ENCODE measurements around the gene HINT2.
A peak's percentile ranks its signal among the peaks of the same experiment; 100 is the strongest.

HINT2 gene

GRCh38 chr9:35814841-35815543, at the start of gene HINT2:
TSS of gene HINT2 (minus strand) at chr9:35815042. CDS start at chr9:35814979, 63 bp downstream.
- DNase-seq = peak; percentile 96

GRCh38 chr9:35863583-35863982, 48.7 kb upstream of the HINT2 start:
- no peak for DNase-seq

GRCh38 chr9:35862328-35862727, 47.5 kb upstream of the HINT2 start:
- DNase-seq = no peak

GRCh38 chr9:35861161-35861897, 46.5 kb upstream of the HINT2 start:
- no peak for DNase-seq

GRCh38 chr9:35859990-35860339, 45.1 kb upstream of the HINT2 start:
- no peak for DNase-seq

GRCh38 chr9:35859310-35859989, 44.6 kb upstream of the HINT2 start:
- DNase-seq = no peak

GRCh38 chr9:35858458-35858857, 43.6 kb upstream of the HINT2 start:
- no peak for DNase-seq

- no peak for DNase-seq
Measured at GRCh38 chr9:35856882-35857281, 42.0 kb upstream of the HINT2 start.

GRCh38 chr9:35856206-35856605, 41.4 kb upstream of the HINT2 start:
- DNase-seq = no peak

GRCh38 chr9:35854091-35854762, 39.4 kb upstream of the HINT2 start:
- DNase-seq = no peak

GRCh38 chr9:35852876-35853865, 38.3 kb upstream of the HINT2 start:
- no peak for DNase-seq

GRCh38 chr9:35852267-35852815, 37.5 kb upstream of the HINT2 start:
- DNase-seq = no peak

- DNase-seq = no peak
Measured at GRCh38 chr9:35847792-35848572, 33.1 kb upstream of the HINT2 start.

- DNase-seq = no peak
Measured at GRCh38 chr9:35845824-35846771, 31.3 kb upstream of the HINT2 start.

- no peak for DNase-seq
Measured at GRCh38 chr9:35844628-35845270, 29.9 kb upstream of the HINT2 start.

- DNase-seq = no peak
Measured at GRCh38 chr9:35842795-35843194, 28.0 kb upstream of the HINT2 start.

GRCh38 chr9:35842020-35842745, 27.3 kb upstream of the HINT2 start:
- DNase-seq = no peak

- DNase-seq = no peak
Measured at GRCh38 chr9:35841645-35841900, 26.7 kb upstream of the HINT2 start.

Measured in activated CD8-positive, alpha-beta memory T cell treated with anti-CD3 and anti-CD28 coated beads, Interleukin-2, amount 50 U/mL, for 4 hours (primary cell).